Mammary epithelial cell (primary cell): ENCODE results near the gene SVOPL.

ENCODE experiments used
- CTCF ChIP-seq, 2 donors: IDR thresholded peaks in 1 of 2; conservative IDR thresholded peaks in 1 of 2; 2 replicates each; pipeline ENCODE4 v1.5.1; 2011 to 2012; ENCODE audit warnings: inconsistent platforms in 2 of 2, low read length in 2 of 2, mild to moderate bottlenecking in 2 of 2, control low read depth in 1 of 2, low read depth in 1 of 2; ENCODE audit not compliant: insufficient read depth in 1 of 2; ENCODE audit errors: extremely low read depth in 1 of 2
- EZH2 ChIP-seq: IDR thresholded peaks from 2 replicates; pipeline ENCODE4 v1.6.1; 2012; ENCODE audit warnings: low read length, inconsistent platforms, borderline replicate concordance

- peak; percentile 92 to 98 for TF ChIP-seq CTCF (conservative IDR thresholded peaks at IDR 0.05 in 1 of 2, IDR thresholded peaks at IDR 0.05 in 1 of 2; ENCODE audit: extremely low read depth in 1 of 2, insufficient read depth in 1 of 2, low read depth in 1 of 2, low read length in 2 of 2)
- no peak for TF ChIP-seq EZH2
Observed at GRCh38 chr7:138738551-138739335, 37.6 kb upstream of the SVOPL start.
